ENCODE data around the gene KRT33A.
"Not testable (repeated sequence)": the region's sequence is repeated elsewhere in the genome, so short reads cannot be mapped to it uniquely, and the experiment has no call there.

KRT33A gene

GRCh38 chr17:41350381-41350878 lies at the start of gene KRT33A:
Gene KRT33A, minus strand, starts transcription at chr17:41350828. Its CDS starts 61 bp downstream, at chr17:41350767.
- not testable (repeated sequence) for DNase-seq

GRCh38 chr17:41396996-41397660 lies 46.5 kb upstream of the KRT33A start, which contains the start of gene KRT31:
Gene KRT31, minus strand, starts transcription at chr17:41397608. Its CDS starts 69 bp downstream, at chr17:41397539.
- DNase-seq = no peak

- no peak for DNase-seq
Measured at GRCh38 chr17:41396340-41396739, 45.7 kb upstream of the KRT33A start.

GRCh38 chr17:41395611-41396010 lies 45.0 kb upstream of the KRT33A start:
- DNase-seq = no peak

- not testable (repeated sequence) for DNase-seq
Measured at GRCh38 chr17:41395044-41395443, 44.4 kb upstream of the KRT33A start.

DNA sequence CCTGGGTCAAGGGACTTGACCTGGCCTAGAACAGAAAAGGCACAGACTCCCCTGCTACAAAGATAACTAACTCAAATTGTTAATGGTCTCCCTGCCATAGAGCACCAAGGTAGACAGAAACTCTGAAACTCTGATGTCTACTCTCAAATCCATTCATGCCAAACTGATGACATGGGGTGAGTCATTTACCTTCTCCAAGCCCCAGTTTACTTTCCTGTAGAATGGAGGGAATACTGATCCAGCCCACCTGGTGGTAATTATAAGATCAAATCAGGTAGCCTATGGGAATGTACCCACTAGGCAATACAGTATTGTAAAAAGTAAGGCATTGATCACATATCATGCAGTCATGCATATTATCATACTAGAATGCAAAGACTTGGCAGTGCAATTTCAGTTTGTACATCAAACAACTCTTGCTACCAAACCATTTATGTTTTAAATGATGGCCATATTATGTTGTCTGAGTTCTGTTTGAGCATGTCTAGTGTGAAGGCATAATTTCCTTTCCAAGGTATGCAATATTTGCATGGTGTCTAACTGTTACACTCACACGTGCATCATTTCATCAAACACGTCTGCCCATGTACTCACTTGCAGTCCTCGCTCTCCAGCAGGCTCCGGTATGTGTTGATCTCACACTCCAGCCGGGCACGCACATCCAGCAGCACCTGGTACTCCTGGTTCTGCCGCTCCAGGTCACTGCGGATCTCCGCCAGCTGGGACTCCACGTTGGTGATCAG lies 43.8 kb upstream of the KRT33A start:
- DNase-seq = no peak

GRCh38 chr17:41393826-41394225 lies 43.2 kb upstream of the KRT33A start:
- DNase-seq = no peak

GRCh38 chr17:41393294-41393693 lies 42.7 kb upstream of the KRT33A start:
- DNase-seq = no peak

DNA sequence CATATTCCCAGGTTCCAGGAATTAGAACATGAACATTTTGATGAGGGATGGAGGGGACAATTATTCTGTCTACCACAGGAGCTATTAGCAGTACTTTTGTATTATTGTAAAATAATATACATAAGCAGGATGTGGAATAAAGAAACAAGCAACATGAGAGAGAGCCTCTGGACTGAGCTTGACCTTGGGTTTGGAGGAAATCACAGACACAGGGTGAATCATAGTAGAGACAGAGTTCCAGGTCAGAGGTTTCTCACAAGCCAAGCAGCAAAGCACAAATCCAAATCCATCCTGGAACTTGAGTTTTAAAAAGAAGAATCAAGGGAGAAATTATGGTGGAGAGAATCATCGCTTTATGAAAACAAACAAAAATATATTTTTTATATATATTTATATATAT lies 41.6 kb upstream of the KRT33A start:
- DNase-seq = no peak

DNA sequence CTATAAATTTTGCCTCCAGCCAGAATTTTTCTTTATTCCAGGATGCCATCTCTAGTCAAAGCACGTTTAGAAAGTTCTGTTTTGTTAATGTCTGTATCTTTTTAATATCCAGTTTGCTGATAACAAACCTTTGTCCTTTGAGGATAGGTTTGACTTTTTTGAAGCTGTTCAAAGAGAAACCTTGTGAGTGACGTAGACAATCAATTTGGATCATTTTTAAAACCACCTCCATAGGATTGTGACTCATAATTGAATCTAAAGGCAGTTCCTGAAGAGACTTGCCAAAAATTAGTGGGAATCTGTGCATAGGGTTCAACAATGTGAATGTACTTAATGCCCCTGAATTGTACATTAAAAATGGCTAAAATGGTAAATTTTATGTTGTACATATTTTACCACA lies 40.9 kb upstream of the KRT33A start:
- no peak for DNase-seq

DNA sequence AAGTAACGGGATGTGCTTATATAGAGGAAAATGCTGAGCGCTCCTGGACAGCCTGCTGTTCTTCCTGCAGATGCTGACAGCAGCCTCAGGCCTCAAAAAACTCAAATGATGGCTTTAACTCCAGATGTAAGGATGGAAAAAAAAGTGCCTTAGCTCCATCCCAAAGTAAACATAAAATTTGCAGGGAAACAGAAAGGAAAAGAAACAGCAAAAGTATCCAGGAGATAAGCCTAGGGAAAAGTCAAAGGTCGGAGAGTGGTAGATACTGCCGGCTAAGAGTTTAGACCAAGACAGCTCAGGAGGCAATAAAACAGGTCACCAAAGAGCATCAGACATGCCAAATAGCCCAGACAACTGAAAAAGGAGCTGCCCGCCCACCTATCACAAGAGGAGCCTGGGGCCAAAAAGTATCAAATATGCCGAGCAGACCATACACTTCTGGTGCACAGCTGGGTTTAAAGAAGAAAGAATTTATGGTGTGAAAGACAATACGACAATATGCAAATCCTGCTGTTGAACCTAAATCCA lies 39.8 kb upstream of the KRT33A start:
- DNase-seq = no peak

- DNase-seq = no peak
Measured at GRCh38 chr17:41387670-41388069, 37.0 kb upstream of the KRT33A start.

DNA sequence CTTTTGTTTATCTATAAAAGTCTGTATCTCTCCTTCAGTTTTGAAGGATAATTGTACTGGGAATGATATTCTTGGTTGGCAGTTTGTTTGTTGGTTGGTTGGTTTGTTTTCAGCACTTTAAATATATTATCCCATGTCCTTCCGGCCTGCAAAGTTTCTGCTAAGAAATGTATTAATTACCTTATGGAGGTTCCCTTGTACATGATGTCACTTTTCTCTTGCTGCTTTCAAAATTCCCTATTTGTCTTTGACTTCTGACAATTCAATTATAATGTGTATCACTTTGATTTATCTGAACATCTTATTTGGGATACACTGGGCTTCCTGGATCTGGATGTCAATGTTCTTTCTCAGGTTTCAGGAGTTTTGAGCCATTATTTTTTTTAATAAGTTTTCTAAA lies 35.6 kb upstream of the KRT33A start:
- no peak for DNase-seq

- no peak for DNase-seq
Measured at GRCh38 chr17:41383690-41384089, 33.1 kb upstream of the KRT33A start.

- no peak for DNase-seq
Measured at GRCh38 chr17:41382394-41382793, 31.8 kb upstream of the KRT33A start.

DNA sequence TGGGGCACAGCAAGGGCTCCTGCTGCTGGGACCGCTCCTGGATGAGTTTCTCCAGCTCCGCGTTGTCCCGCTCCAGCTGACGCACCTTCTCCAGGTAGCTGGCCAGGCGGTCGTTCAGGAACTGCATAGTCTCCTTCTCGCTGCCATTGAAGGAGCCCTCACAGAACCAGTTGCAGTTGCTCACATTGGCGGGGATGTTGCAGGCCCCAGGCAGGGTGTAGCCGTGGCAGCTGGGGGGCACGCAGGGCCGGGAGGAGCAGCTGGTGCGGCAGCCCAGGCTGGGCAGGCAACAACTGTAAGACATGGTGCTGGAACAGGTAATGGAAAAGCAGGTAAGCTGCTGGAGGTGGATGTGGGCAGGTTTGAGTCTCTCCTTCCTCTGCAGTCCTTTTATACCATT lies 31.3 kb upstream of the KRT33A start, which contains the start of gene KRT34:
TSS of gene KRT34 (minus strand) at position 364 of the 400 bp plus-strand sequence. CDS start at position 304, 60 bp downstream.
- DNase-seq = not testable (repeated sequence)

GRCh38 chr17:41380091-41380490 lies 29.5 kb upstream of the KRT33A start:
- DNase-seq = not testable (repeated sequence)

GRCh38 chr17:41377546-41377945 lies 26.9 kb upstream of the KRT33A start:
- DNase-seq = no peak

- no peak for DNase-seq
Measured at GRCh38 chr17:41369713-41370112, 19.1 kb upstream of the KRT33A start, which contains the start of gene KRT33B. Gene KRT33B, minus strand, starts transcription at chr17:41369813. Its CDS starts 63 bp downstream, at chr17:41369750.

DNA sequence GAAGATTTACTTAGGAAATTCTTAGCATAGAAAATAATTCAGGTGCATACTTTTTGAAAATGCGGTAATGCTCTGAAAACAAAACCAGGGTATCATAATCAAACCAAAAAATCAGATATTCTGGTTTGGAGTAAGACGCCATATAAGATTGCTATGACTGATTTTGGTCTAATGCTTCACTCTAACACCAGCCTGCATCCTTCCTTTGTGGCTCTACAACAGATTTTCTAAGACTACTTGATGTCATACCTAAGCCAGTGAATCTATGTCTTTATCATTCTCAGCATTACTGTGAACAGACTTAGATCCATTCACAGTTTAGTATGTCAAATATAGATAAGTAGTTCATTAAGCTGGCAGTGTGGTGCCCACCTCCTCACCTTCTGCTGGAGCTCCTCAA lies 18.4 kb upstream of the KRT33A start:
- no peak for DNase-seq

GRCh38 chr17:41367426-41368075 lies 16.9 kb upstream of the KRT33A start:
- no peak for DNase-seq

DNA sequence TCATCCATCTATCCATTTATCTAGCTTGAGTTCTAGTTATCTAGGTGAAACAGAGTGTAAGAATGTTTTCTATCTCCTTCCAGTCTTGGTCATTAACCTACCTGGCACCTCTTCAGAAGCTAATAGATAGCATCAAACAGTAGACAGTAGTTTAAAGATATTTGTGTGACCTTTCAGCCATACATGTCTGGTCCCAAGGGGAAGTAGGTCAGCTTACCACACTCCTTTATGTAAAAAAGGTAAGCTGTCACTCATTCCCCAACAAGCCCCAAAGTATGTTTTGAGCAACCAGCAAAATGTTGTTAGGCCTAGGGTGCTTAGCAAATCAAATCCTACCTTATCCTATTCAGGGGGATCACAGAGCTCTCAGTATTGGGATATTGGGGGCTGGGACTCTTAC lies 15.4 kb upstream of the KRT33A start:
- DNase-seq = no peak

GRCh38 chr17:41363881-41364280 lies 13.3 kb upstream of the KRT33A start:
- no peak for DNase-seq

Measured in activated CD4-positive, alpha-beta T cell treated with anti-CD3 and anti-CD28 coated beads, Interleukin-10, Interleukin-2, amounts not matched to agents 100 ng/mL and 50 ng/mL, durations not matched to agents 16 hours and 8 hours (primary cell).